K562 (cell line): ENCODE measurements around the gene ZNF366. TPM values are rescaled to one million over a fixed set of nuclear protein-coding genes. Genes with fewer than 3 reads are reported as not detected.

ENCODE experiments used
- ATAC-seq: fragments of 200-7000 bp; cut with Tn5 transposase; 3 replicates; pipeline ENCODE4 v1.9.1; 2020; ENCODE audit warnings: moderate library complexity
- BruUV-seq: library from RNA; stranded (reverse); fragments of 400-500 nt; replicated peaks from 2 replicates; lab custom pipeline; 2021; lab: Mats Ljungman, UMichigan
- CTCF ChIA-PET: fragments of 300-600 bp; formaldehyde crosslinking; extraction: SDS; loops from one replicate; lab custom pipeline; 2021; ENCODE audit warnings: low intra/inter-chr PET ratio; lab: Yijun Ruan, JAX
- POLR2A ChIA-PET: fragments of 300-600, 350-650 bp; sonication (Branson Sonifier 250); formaldehyde crosslinking; extraction: SDS; loops from one replicate; lab custom pipeline; 2021; ENCODE audit warnings: antibody characterized with exemption, inconsistent platforms; lab: Yijun Ruan, JAX
- DNase-seq, 4 experiments: peaks; one replicate each; pipeline versions ENCODE4 v3.0.0 to v3.0.0-alpha.2; 2011 to 2018; ENCODE audit warnings: low spot score in 3 of 4, mixed read lengths in 3 of 4; ENCODE audit errors: extremely low read depth in 1 of 4
- FAIRE-seq: peaks from 2 replicates; lab custom pipeline; 2011; peaks lifted over from hg19 to GRCh38; lab: Jason Lieb, UNC
- H2AFZ ChIP-seq: 2 replicates; pipeline ENCODE4 v1.6.0; 2011; ENCODE audit warnings: low read depth, low read length, control low read depth, inconsistent platforms
- H3K27ac ChIP-seq: fragments of 200-600 bp; 3 replicates; pipeline ENCODE4 v1.8.0; 2011; ENCODE audit warnings: low read depth, mild to moderate bottlenecking, control low read depth, inconsistent platforms, low read length, moderate library complexity, mixed read lengths; ENCODE audit errors: extremely low read depth
- H3K27me3 ChIP-seq, 2 experiments: fragments of 300-600 bp in 1 of 2; 2 replicates in 1 of 2; 3 replicates in 1 of 2; pipeline versions ENCODE4 v1.6.0 to v1.8.0; 2011; ENCODE audit warnings: inconsistent platforms in 2 of 2, low read length in 2 of 2, mild to moderate bottlenecking in 1 of 2, mixed read lengths in 1 of 2, moderate library complexity in 1 of 2; ENCODE audit not compliant: control insufficient read depth in 2 of 2, insufficient read depth in 2 of 2
- H3K36me3 ChIP-seq: fragments of 300-600 bp; 3 replicates; pipeline ENCODE4 v1.8.0; 2011; ENCODE audit warnings: mild to moderate bottlenecking, low read length, inconsistent platforms; ENCODE audit not compliant: control insufficient read depth, insufficient read depth
- H3K4me1 ChIP-seq, 2 experiments: fragments of 200-600 bp in 1 of 2; replicated peaks in 1 of 2; 2 replicates in 1 of 2; 3 replicates in 1 of 2; pipeline versions ENCODE4 v1.5.1 to v1.8.0; 2011; ENCODE audit warnings: inconsistent platforms in 2 of 2, low read length in 2 of 2, mild to moderate bottlenecking in 1 of 2, mixed read lengths in 1 of 2, moderate library complexity in 1 of 2; ENCODE audit not compliant: control insufficient read depth in 2 of 2, insufficient read depth in 2 of 2
- H3K4me2 ChIP-seq: 2 replicates; pipeline ENCODE4 v1.6.1; 2011; ENCODE audit warnings: low read length, control low read depth, inconsistent platforms, mixed read lengths; ENCODE audit not compliant: insufficient read depth
- H3K4me3 ChIP-seq: fragments of 200-600 bp; sonication (generic), shearing (Covaris generic); 2 replicates; pipeline ENCODE4 v1.5.1; 2016; ENCODE audit warnings: control low read depth, inconsistent platforms
- H3K79me2 ChIP-seq: fragments of 200-600 bp; 3 replicates; pipeline ENCODE4 v1.8.0; 2011; ENCODE audit warnings: low read length, inconsistent platforms; ENCODE audit not compliant: control insufficient read depth, insufficient read depth
- H3K9ac ChIP-seq, 2 experiments: 2 replicates each; pipeline versions ENCODE4 v1.6.0 to v1.6.1; 2011; ENCODE audit warnings: low read depth in 2 of 2, low read length in 2 of 2, control low read depth in 1 of 2, inconsistent platforms in 1 of 2, mild to moderate bottlenecking in 1 of 2, mixed read lengths in 1 of 2; ENCODE audit not compliant: insufficient read depth in 1 of 2
- H3K9me1 ChIP-seq: one replicate; pipeline ENCODE4 v1.6.0; 2011; ENCODE audit warnings: inconsistent platforms, mild to moderate bottlenecking, low read length, moderate library complexity; ENCODE audit not compliant: control insufficient read depth, insufficient read depth
- H3K9me3 ChIP-seq: replicated peaks from 2 replicates; pipeline ENCODE4 v1.5.1; 2011; ENCODE audit warnings: low read depth, low read length, inconsistent platforms; ENCODE audit not compliant: control insufficient read depth, insufficient read depth
- H4K20me1 ChIP-seq: replicated peaks from 2 replicates; pipeline ENCODE4 v1.6.1; 2011; ENCODE audit warnings: low read length, inconsistent platforms, mixed read lengths; ENCODE audit not compliant: control insufficient read depth, insufficient read depth
- CBX5 ChIP-seq: IDR thresholded peaks from 2 replicates; pipeline ENCODE4 v1.6.1; 2014; ENCODE audit warnings: low read depth, borderline replicate concordance
- DPF2 ChIP-seq: fragments of 450-650 bp; IDR thresholded peaks from 2 replicates; pipeline ENCODE4 v1.6.1; 2016
- MITF ChIP-seq: IDR thresholded peaks from 2 replicates; pipeline ENCODE4 v1.6.1; 2014; ENCODE audit warnings: antibody characterized with exemption
- MTA2 ChIP-seq: fragments of 450-650 bp; IDR thresholded peaks from 2 replicates; pipeline ENCODE4 v1.6.1; 2016; ENCODE audit warnings: low read depth
- UBTF ChIP-seq, 2 experiments: IDR thresholded peaks; 2 replicates each; pipeline ENCODE4 v1.6.1; 2012; ENCODE audit warnings: improper control_type of control experiment in 2 of 2, low read depth in 2 of 2, low read length in 2 of 2, borderline replicate concordance in 1 of 2
- XRCC3 ChIP-seq: fragments of 450-650 bp; IDR thresholded peaks from 2 replicates; pipeline ENCODE4 v1.6.1; 2017; ENCODE audit warnings: mild to moderate bottlenecking, moderate library complexity
- YBX1 ChIP-seq: fragments of 450-650 bp; IDR thresholded peaks from 2 replicates; pipeline ENCODE4 v1.7.1; 2016; ENCODE audit warnings: mild to moderate bottlenecking
- ZC3H4 ChIP-seq: sonication (generic); formaldehyde crosslinking; IDR thresholded peaks from 2 replicates; pipeline ENCODE4 v1.9.0; 2021; ENCODE audit warnings: missing genetic modification reagents, borderline replicate concordance
- ZNF140 ChIP-seq: fragments of 250-450 bp; sonication (Bioruptor Pico); IDR thresholded peaks from 2 replicates; pipeline ENCODE4 v1.8.0; 2021; ENCODE audit warnings: moderate library complexity, mild to moderate bottlenecking, inconsistent platforms
- ZNF184 ChIP-seq: sonication (generic); formaldehyde crosslinking; IDR thresholded peaks from 2 replicates; pipeline ENCODE4 v1.5.0; 2020; ENCODE audit warnings: missing genetic modification reagents
- WGBS: fragments of 100-300 bp; shearing (Covaris generic); methylation state at CpG from one replicate; pipeline ENCODE4 v1.1.6; 2016; ENCODE audit warnings: low coverage, mixed read lengths; ENCODE audit not compliant: insufficient coverage; ENCODE audit errors: missing lambda C conversion rate; 5-methylcytosine and 5-hydroxymethylcytosine counted together
- in situ Hi-C: fragments of 300-500 bp; cut with MboI; formaldehyde crosslinking; loops from 4 replicates; pipeline ENCODE4 v1.15.0; 2018; ENCODE audit warnings: inconsistent platforms, mixed read lengths
- intact Hi-C: fragments of 100-400 bp; cut with micrococcal nuclease; formaldehyde crosslinking; loops from 2 replicates; pipeline ENCODE4 v1.14.2; 2022
- polyA plus RNA-seq, 8 experiments: library from polyadenylated mRNA; depleted of rRNA in 4 of 8; stranded (reverse) in 5 of 8; unstranded in 3 of 8; fragments of >200 nt; fragmentation: Nextera tagmentation in 2 of 8; fragmentation: Illumina TruSeq in 1 of 8; extraction: Ambion mirVana in 2 of 8; extraction: Trizol in 1 of 8; gene quantifications; 2 replicates each; pipeline versions ENCODE4 v1.2.1 to v1.2.3, GENCODE V29; 2011 to 2014; ENCODE audit warnings: inconsistent platforms in 1 of 8, missing spikeins in 1 of 8
- total RNA-seq, 7 experiments: library from RNA; depleted of rRNA in 6 of 7; stranded (reverse); fragments of >200 nt in 6 of 7; fragmentation: Illumina TruSeq in 2 of 7; extraction: Trizol in 2 of 7; gene quantifications; 2 replicates each; pipeline versions ENCODE4 v1.2.1 to v1.2.3, GENCODE V29; 2011 to 2021; ENCODE audit warnings: low replicate concordance in 1 of 7

Gene ZNF366
- total and polyA plus RNA-seq, 9 of the 15 experiments (the other 6 are each of a cell fraction or from before 2014, with no cell fraction given) = not detected

- TF ChIP-seq CBX5 = no peak
Measured at GRCh38 chr5:72515211-72515610, 8.0 kb upstream of the ZNF366 start (continued).

- no peaks in the 10 kb centered on the region for H4K20me1 ChIP-seq
- H3K27ac ChIP-seq = no peak overlapping the region
- no peak overlapping the region for H3K4me3 ChIP-seq
- no peak overlapping the region for H3K9ac ChIP-seq
- H3K9me3 ChIP-seq = no peaks in the 10 kb centered on the region
- no peak overlapping the region for H2AFZ ChIP-seq
- DNase-seq (no peak), FAIRE-seq (no peak), ATAC-seq (no peak)
- ChIA-PET POLR2A (interaction anchor here (0.6 kb wide), 1 partner anchor 9 kb away, joined by 3 read pairs; no protein-coding TSS in a partner anchor), CTCF (no interaction called here)
- H3K27me3 ChIP-seq = no peaks in the 10 kb centered on the region
- no peaks in the 10 kb centered on the region for H3K36me3 ChIP-seq
- intact Hi-C loops (no loop called here), in situ Hi-C loops (no loop called here)
- peaks cover 0 to 8% of the 10 kb centered on the region in 2 experiments; a peak in 3 of 5 replicates for H3K4me1 ChIP-seq
- no peak for TF ChIP-seq ZNF140 (CRISPR knock-in tag)
- no peak for TF ChIP-seq MTA2
- no peak overlapping the region for H3K4me2 ChIP-seq
- BruUV-seq = no TSS peak
- no peaks in the 10 kb centered on the region for H3K9me1 ChIP-seq
- no peaks in the 10 kb centered on the region for H3K79me2 ChIP-seq
Measured at GRCh38 chr5:72512593-72512860, 5.3 kb upstream of the ZNF366 start.

- Histone ChIP-seq H2AFZ (no peak overlapping the region), H3K9me3 (no peaks in the 10 kb centered on the region), H3K79me2 (no peaks in the 10 kb centered on the region), H3K9ac (no peak overlapping the region), H3K9me1 (no peaks in the 10 kb centered on the region), H3K4me1 (peaks cover 0 to 10% of the 10 kb centered on the region in 2 experiments; a peak in 3 of 5 replicates), H4K20me1 (no peaks in the 10 kb centered on the region), H3K4me2 (no peak overlapping the region), H3K4me3 (no peak overlapping the region), H3K27me3 (no peaks in the 10 kb centered on the region), H3K27ac (no peak overlapping the region), H3K36me3 (no peaks in the 10 kb centered on the region)
- WGBS = 29% methylated on average over 6 of the region's 6 CpGs
- ChIA-PET CTCF (no interaction called here), POLR2A (no interaction called here)
- in situ Hi-C loops = no loop called here
- TF ChIP-seq DPF2 (no peak), ZC3H4 (CRISPR knock-in tag) (no peak), XRCC3 (no peak), UBTF (IDR thresholded peaks at IDR 0.05; ENCODE audit: borderline replicate concordance in 1 of 2, low read depth in 2 of 2, low read length in 2 of 2) (no peak), YBX1 (no peak), ZNF184 (CRISPR knock-in tag) (no peak), MITF (no peak)
- DNase-seq (no peak), FAIRE-seq (no peak), ATAC-seq (no peak)
- no TSS peak for BruUV-seq
- intact Hi-C loops = no loop called here
Measured at GRCh38 chr5:72511774-72512592, 4.8 kb upstream of the ZNF366 start.
